GM19043 (cell line): ENCODE measurements around the gene CPED1.

Source experiments
- ATAC-seq: cut with Tn5 transposase; IDR thresholded peaks from one replicate; pipeline ENCODE4 v1.9.1; 2021; ENCODE audit warnings: low read depth; ENCODE audit not compliant: unreplicated experiment

The CPED1 gene

GRCh38 chr7:120988591-120989256, at the start of gene CPED1:
CPED1 (plus strand) TSS chr7:120988711; CDS start chr7:120989622, 911 bp downstream.
- ATAC-seq, result peak; percentile 41

DNA sequence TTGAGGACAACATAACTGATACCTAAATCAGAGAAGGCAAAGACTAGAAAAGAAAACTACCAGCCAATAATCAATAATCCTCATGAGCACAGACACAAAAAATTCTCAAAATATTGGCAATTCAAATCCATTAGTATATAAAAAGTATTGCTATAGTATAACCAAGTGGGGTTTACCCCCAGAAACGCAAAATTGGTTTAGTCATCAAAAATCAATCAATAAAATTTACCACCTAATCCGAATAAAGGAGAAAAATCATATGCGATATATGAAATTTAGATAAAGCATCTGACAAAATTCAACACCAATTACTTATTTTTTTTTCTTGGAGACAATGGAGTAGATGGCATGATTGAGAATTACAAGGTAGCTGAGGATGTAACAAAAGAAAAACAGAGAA, 49.2 kb upstream of the CPED1 start:
- ATAC-seq, result no peak

GRCh38 chr7:120941064-120941463, 47.4 kb upstream of the CPED1 start:
- ATAC-seq, result peak; percentile 66

DNA sequence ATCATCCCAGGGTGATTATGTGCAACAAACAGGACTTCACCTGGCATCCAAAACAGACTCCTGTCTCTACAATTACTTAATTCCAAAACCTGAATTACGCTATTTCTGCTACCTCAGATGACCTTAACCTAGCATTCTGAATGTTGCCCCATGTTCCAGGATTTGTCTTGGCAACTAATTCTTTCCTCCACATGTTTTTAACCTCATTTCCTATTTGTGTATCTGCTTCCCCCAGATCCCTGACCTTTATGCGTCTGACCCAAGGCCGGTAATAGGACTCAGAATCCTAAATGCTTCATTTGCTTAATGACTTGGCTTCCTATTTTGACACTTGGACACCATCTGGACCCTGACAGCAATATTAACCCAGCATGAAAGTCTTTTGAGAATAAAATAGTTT, 46.7 kb upstream of the CPED1 start:
- ATAC-seq, result no peak

- no peak for ATAC-seq
These were observed 45.6 kb upstream of the CPED1 start for GRCh38 chr7:120942861-120943260.

DNA sequence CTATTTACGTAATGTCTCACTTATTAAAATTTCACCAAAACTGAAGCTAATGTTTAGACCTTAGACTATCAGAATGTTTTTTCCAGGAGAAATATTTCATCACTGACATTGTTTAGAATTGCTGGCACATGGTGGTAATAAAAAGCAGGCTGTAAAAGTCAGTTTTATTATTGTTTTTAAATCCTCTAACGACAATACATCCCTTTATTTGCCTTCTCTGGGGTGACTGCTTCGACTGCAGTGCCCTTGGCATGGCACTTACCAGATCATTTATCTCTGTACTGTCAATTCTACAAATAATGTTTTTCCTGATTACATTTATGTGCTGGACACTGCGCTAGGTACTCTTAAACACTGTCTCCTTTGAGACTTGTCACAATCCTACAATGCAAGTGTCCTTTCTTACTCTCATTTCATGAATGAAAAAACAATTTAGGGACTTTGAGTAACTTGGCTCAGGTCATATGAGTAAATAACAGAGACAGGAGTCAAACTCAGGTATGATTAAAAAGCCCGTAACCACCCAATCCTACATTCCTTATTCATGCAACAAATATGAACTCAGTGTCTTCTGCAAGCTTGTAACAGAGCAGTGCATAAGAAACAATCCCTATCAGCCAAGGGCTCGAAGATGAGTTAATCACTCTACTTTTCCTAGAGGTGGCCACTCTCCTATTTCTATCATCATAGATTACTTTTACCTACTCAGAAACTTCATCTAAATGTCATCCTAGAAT, 43.5 kb upstream of the CPED1 start:
- ATAC-seq, result no peak

DNA sequence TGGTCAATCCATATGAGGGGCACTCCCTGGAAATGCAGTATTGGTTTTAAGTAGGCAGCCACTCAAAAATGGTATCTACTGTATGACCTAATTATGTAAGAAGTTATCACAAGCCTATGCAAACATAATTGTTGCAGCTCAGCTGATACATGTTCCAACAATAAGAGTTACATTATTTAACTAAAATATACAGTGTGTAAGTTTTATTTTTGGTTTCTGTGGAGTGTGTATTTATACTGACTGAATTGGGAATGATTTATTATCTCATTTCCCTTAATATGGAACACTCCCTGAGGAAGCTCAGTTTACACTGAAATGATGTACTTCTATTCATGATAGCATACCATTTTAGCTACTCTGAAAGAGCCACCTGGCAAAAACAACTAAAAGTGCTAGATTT, 40.5 kb upstream of the CPED1 start:
- no peak for ATAC-seq

- no peak for ATAC-seq
These were observed 39.1 kb upstream of the CPED1 start for GRCh38 chr7:120949393-120949911.

DNA sequence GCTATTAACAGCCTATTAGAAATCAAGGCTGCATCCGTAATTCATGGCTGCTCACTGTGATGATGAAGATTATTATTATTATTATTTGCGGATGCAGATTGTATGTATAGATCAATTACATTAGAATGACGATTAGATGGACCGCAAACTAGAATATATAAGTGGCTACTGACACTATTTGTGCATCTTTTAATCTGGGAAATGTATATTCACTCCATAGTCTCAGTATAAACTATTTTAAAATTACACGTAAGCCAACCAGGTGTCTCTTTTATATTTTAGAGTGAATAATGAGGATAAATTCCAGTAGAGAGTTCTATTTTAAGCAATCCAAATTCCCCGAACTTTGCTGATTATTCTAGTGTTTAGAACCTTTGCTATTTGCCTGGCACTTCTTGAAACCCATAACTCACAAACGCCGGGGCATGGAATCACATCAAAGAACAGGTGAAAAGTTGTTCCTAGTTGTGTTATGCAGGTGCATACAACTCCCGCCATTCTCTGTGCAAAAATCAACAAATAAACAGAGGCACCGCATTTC, 38.4 kb upstream of the CPED1 start:
- no peak for ATAC-seq

DNA sequence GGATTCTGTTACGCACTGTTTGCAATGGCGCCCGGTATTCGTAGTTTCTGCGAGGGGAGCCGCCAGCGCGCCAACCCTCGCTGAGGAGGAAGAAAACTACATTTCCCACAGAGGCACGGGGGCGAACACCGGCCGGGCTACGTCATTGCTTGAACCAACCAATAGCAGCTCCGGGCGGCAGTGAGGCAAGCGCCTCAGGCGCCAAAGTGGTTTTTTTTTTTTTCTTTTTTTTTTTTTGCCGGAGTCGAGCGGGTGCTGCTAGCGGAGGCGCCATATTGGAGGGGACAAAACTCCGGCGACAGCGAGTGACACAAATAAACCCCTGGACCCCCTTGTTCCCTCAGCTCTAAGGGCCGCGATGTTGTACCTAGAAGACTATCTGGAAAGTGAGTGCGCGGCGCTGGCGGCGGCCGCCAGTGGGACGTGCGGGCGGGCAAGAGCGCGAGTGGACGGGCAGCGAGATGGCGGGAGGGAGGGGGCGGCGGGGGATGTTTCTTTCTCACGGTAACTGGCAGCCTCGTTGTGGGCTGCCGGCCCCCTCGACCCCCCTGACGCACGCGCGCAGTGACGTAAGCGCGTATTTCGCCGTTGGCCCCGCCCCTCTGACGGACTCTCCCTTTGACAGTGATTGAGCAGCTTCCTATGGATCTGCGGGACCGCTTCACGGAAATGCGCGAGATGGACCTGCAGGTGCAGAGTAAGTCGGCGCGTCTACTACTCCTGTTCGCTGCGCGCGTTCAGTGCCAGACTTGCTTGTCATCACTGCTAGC, 37.8 kb upstream of the CPED1 start, which contains the start of gene ING3:
ING3 (plus strand) TSS at position 239 of the 770 bp plus-strand sequence; CDS start at position 359, 120 bp downstream.
- ATAC-seq, result peak; percentile 92

- ATAC-seq, result no peak
These were observed 37.2 kb upstream of the CPED1 start for GRCh38 chr7:120951309-120951699.

DNA sequence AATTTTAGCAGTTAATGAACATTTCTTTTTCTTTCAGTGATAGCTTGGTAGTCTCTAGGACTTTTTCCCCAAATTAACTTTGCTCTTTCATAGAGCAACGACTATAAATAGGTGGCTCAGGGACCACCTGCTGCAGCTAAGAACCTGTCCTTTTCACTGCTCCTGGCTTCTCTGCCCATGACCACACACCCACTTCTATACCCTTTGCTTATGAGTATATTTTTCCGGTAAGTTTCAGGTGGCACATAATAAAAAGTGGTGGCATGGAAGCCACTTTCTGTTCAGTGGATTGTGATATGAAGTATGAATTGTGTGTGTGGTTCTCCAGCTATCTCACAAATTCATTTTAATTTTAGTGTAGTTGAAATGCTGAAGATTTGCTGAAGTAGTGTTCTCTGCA, 36.7 kb upstream of the CPED1 start:
- ATAC-seq, result no peak

DNA sequence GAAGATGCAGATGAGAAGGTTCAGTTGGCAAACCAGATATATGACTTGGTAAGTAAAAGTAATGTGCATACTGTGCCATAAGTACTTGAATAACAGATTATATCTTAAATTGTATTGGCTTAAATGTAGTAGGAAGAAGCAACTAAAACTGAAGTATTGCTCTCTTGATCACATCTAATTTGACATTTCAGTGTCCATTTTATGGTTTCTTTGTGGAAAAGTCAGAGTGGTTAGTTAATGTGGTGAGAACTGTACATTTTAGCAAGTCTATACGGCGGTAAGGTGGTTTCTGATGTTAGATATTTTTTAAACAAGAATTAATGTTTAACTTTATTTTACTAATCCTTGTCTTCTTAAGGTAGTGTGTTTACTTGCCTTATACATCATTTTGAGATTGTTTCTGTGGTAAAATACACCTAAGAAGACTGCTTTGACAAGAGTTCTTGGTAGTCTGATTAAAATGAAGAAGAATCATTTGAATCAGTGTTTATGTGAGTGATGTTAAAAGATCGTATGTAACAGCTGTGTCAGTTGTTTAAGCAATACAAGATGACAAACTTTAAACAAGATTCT, 32.8 kb upstream of the CPED1 start:
- ATAC-seq, result peak; percentile 40

DNA sequence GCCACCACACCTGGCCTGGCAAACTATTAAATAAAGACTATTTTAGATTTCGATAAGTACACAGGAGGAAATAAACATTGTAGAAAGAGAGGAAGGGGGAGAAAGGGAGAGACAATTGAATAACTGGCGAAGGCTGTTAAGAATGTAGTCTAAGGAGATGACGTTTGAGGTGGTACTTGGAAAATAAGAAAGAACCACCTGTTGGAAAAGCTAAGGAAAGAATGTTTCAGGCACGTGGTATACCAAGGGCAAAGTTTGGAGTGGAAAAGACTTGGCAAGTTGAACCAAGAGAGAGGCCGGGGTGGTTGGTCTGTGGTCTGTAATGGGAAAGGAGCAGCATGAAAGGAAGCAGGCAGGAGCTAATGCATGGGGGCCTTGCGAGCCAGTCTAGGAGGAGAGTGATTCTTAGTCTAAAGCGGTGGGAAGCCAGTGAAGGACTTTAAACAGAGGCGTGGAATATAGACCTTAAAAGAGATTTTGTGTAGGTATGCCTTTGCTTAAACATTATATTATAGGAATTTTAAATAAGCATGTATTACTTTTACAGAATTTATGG, 28.5 kb upstream of the CPED1 start:
- ATAC-seq, result no peak

DNA sequence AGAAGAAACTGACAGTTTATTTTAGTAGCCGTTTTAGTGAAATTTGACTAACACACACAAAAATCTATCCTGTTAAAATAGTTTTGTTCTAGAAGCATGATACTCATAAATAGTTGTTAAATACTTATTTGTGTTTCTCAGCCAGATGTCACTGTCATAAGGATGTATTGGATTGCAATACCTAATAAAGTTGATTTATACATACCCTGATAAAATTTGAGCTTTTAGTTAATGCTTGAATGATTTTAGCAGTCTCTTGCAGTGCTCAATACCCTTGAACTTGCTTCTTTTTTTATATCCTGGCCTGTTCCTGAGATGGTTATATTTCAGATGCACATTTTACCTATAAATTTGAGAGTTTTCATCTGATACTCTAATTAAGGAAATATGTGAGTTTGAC, 27.8 kb upstream of the CPED1 start:
- ATAC-seq, result no peak

DNA sequence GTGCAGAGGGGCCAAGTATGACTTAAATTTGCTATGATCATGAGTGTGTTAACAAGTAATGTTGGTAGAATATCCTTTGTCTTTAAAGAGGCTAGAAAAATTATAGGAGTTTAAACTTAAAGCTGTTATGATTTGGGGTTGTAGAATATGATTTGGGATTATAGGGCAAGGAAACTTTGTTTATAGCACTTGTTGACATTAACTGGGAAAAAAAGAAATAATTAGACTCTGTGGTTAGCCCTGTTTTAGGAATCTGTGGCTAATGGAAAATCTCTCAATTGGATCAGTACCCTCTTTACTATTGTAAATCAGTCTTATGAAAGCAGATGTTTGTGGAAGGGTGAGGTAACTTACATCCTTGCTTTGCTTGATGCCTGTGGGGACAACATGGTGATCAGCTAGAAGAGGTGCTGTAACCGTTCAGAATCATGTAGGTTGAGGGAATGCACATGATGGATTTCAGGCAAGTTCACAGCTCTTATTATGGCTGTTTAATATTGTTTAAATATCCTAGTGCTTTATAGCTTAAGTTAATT, 26.8 kb upstream of the CPED1 start:
- ATAC-seq, result no peak

- ATAC-seq, result no peak
These were observed 24.4 kb upstream of the CPED1 start for GRCh38 chr7:120964088-120964487.

DNA sequence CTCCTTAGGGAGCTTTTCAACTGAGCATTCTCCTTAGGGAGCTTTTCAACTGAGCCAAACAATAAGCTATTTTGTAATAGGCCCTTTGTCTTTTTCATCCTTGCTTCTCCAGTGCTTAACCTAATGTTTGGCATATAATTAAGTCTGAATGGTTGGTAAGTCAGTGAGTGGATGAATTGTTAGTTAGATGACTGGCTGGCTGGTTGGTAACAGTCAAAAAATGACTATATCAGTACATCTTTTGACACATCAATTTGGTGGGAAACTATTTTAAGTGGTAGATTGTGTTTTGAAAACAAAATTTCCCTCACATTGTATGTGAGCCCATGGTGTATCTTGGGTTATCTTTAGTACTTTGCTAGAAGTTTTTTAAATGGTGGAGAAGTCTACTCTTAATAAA, 21.6 kb upstream of the CPED1 start:
- ATAC-seq, result no peak

DNA sequence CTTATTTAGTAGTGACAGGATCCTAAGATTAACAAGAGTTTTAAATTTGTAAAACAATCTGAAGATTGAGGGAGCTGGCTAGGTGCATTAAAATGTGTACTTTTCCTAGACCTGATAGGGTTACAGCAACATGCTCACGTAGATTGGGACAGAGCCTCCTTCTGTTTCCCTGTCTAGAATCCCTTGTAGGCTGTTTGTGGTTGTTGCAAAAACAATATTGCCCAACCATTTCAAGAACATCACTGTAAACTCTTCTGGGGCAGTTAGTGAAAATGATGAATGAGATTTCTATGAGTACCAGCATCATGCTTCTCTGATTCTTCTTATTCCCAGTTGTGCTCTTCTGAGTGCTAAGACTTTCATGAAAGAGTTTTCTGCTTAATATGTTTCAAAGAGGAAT, 14.7 kb upstream of the CPED1 start:
- ATAC-seq, result no peak
